CD14-positive monocyte (primary cell): Measurements from ENCODE around the gene MAP3K13. TPM values are rescaled to one million over a fixed set of nuclear protein-coding genes. Genes with fewer than 3 reads are reported as not detected.

Experiments used
- DNase-seq, 3 donors: peaks; one replicate each; pipeline ENCODE4 v3.0.0-alpha.2; 2011 to 2022
- H2AFZ ChIP-seq: 2 replicates; pipeline ENCODE4 v1.6.0; 2012; ENCODE audit warnings: mild to moderate bottlenecking, low read depth, low read length, inconsistent platforms; ENCODE audit not compliant: insufficient read depth, poor library complexity, severe bottlenecking
- H3K27ac ChIP-seq, 2 donors: 1 replicate in 1 of 2; 2 replicates in 1 of 2; pipeline ENCODE4 v1.5.1; 2012 to 2013; ENCODE audit warnings: low read length in 2 of 2, control low read depth in 1 of 2, inconsistent platforms in 1 of 2, low read depth in 1 of 2, mild to moderate bottlenecking in 1 of 2
- H3K27me3 ChIP-seq, 2 donors: one replicate each; pipeline versions ENCODE4 v1.6.0 to v1.6.1; 2011 to 2013; ENCODE audit warnings: low read length in 2 of 2; ENCODE audit not compliant: control insufficient read depth in 2 of 2, insufficient read depth in 2 of 2
- H3K36me3 ChIP-seq, 2 donors: replicated peaks in 1 of 2; 1 replicate in 1 of 2; 2 replicates in 1 of 2; pipeline versions ENCODE4 v1.5.1 to v1.6.1; 2012 to 2013; ENCODE audit warnings: low read length in 2 of 2, control low read depth in 1 of 2, inconsistent platforms in 1 of 2, mild to moderate bottlenecking in 1 of 2; ENCODE audit not compliant: insufficient read depth in 2 of 2, control insufficient read depth in 1 of 2
- H3K4me1 ChIP-seq, 2 donors: 1 replicate in 1 of 2; 2 replicates in 1 of 2; pipeline versions ENCODE4 v1.5.1 to v1.6.1; 2012 to 2013; ENCODE audit warnings: low read length in 2 of 2, control low read depth in 1 of 2, inconsistent platforms in 1 of 2, mild to moderate bottlenecking in 1 of 2, moderate library complexity in 1 of 2; ENCODE audit not compliant: insufficient read depth in 2 of 2, control insufficient read depth in 1 of 2
- H3K4me2 ChIP-seq: replicated peaks from 2 replicates; pipeline ENCODE3; 2012; ENCODE audit warnings: low read length, moderate library complexity, mild to moderate bottlenecking; ENCODE audit not compliant: poor library complexity, severe bottlenecking; ENCODE audit errors: extremely low read depth
- H3K4me3 ChIP-seq, 3 experiments: fragments of 200-600 bp in 1 of 3; sonication (generic) in 1 of 3; replicated peaks in 1 of 3; 1 replicate in 2 of 3; 2 replicates in 1 of 3; pipeline ENCODE4 v1.5.1; 2011 to 2013; ENCODE audit warnings: low read length in 3 of 3, mild to moderate bottlenecking in 3 of 3, control low read depth in 2 of 3, low read depth in 2 of 3, inconsistent platforms in 1 of 3, moderate library complexity in 1 of 3
- H3K79me2 ChIP-seq: 2 replicates; pipeline ENCODE4 v1.6.0; 2012; ENCODE audit warnings: mild to moderate bottlenecking, control low read depth, inconsistent platforms, low read length, moderate library complexity; ENCODE audit not compliant: insufficient read depth
- H3K9ac ChIP-seq: 2 replicates; pipeline ENCODE4 v1.6.0; 2017; ENCODE audit warnings: low read length, mild to moderate bottlenecking; ENCODE audit not compliant: insufficient read depth, poor library complexity, severe bottlenecking
- H3K9me3 ChIP-seq, 2 donors: replicated peaks in 1 of 2; 1 replicate in 1 of 2; 2 replicates in 1 of 2; pipeline versions ENCODE4 v1.5.1 to v1.6.1; 2012 to 2013; ENCODE audit warnings: low read length in 2 of 2, control low read depth in 1 of 2; ENCODE audit not compliant: control insufficient read depth in 1 of 2, insufficient read depth in 1 of 2
- H4K20me1 ChIP-seq: 2 replicates; pipeline ENCODE4 v1.6.0; 2012; ENCODE audit warnings: mild to moderate bottlenecking, low read length, control low read depth, moderate library complexity; ENCODE audit not compliant: insufficient read depth
- H3K27ac Mint-ChIP-seq, 7 donors: one replicate each; pipeline ENCODE4 v1.8.0; 2020; ENCODE audit warnings: mild to moderate bottlenecking in 7 of 7, mixed read lengths in 7 of 7, moderate library complexity in 6 of 7, inconsistent platforms in 2 of 7
- H3K27me3 Mint-ChIP-seq, 3 donors: one replicate each; pipeline ENCODE4 v1.8.0; 2021 to 2022; ENCODE audit warnings: low read depth in 3 of 3, mild to moderate bottlenecking in 3 of 3, mixed read lengths in 3 of 3, moderate library complexity in 3 of 3, inconsistent platforms in 1 of 3
- H3K36me3 Mint-ChIP-seq, 2 donors: one replicate each; pipeline ENCODE4 v1.8.0; 2020; ENCODE audit warnings: mixed read lengths in 2 of 2, inconsistent platforms in 1 of 2, mild to moderate bottlenecking in 1 of 2
- H3K4me1 Mint-ChIP-seq: one replicate; pipeline ENCODE4 v1.8.0; 2020; ENCODE audit warnings: mild to moderate bottlenecking, mixed read lengths
- H3K4me3 Mint-ChIP-seq, 2 donors: one replicate each; pipeline ENCODE4 v1.8.0; 2020; ENCODE audit warnings: mild to moderate bottlenecking in 2 of 2, mixed read lengths in 2 of 2, moderate library complexity in 1 of 2
- H3K9me3 Mint-ChIP-seq, 7 donors: one replicate each; pipeline ENCODE4 v1.8.0; 2020 to 2022; ENCODE audit warnings: mixed read lengths in 7 of 7, mild to moderate bottlenecking in 6 of 7, moderate library complexity in 6 of 7, inconsistent platforms in 2 of 7
- WGBS: methylation state at CpG from one replicate; pipeline ENCODE4 v1.1.5; 2013; ENCODE audit warnings: missing lambda C conversion rate; ENCODE audit not compliant: insufficient coverage; 5-methylcytosine and 5-hydroxymethylcytosine counted together
- intact Hi-C, 2 donors: fragments of 100-400 bp; cut with micrococcal nuclease; formaldehyde crosslinking; loops; one replicate each; pipeline versions ENCODE4 v1.15.0 to v1.15.1; 2023
- polyA plus RNA-seq, 3 donors: library from polyadenylated mRNA; depleted of rRNA in 1 of 3; unstranded in 2 of 3; stranded (reverse) in 1 of 3; fragments of 300-500 nt in 2 of 3; fragments of >200 nt in 1 of 3; fragmentation: Illumina TruSeq in 2 of 3; gene quantifications; 1 replicate in 2 of 3; 2 replicates in 1 of 3; pipeline ENCODE4 v1.2.3, GENCODE V29; 2012 to 2021
- TF ChIP-seq, protein P1 (sequence below): fragments of 200-600 bp; IDR thresholded peaks from one replicate; pipeline ENCODE4 v1.8.0; 2022; ENCODE audit warnings: antibody characterized with exemption, mild to moderate bottlenecking

The MAP3K13 gene
- polyA plus RNA-seq, 3 donors, result 5.0 to 34.2 (median 30.9) TPM

- Mint-ChIP-seq H3K27ac (peak overlapping the region in 1 of 7 donors; percentile 37), H3K27me3 (peaks cover 3 to 19% (median 5%) of the 10 kb centered on the region in 3 donors), H3K4me3 (no peak overlapping the region), H3K36me3 (no peaks in the 10 kb centered on the region), H3K9me3 (peaks cover 0 to 2% (median 0%) of the 10 kb centered on the region in 7 donors), H3K4me1 (peaks cover 1% of the 10 kb centered on the region)
- H3K4me1 ChIP-seq, result no peaks in the 10 kb centered on the region
- H2AFZ ChIP-seq, result no peak overlapping the region
- H3K4me2 ChIP-seq, result no peak overlapping the region
- 44% methylated on average over 6 of the region's 13 CpGs for WGBS
- intact Hi-C loops, result no loop called here
- TF ChIP-seq, protein P1, sequence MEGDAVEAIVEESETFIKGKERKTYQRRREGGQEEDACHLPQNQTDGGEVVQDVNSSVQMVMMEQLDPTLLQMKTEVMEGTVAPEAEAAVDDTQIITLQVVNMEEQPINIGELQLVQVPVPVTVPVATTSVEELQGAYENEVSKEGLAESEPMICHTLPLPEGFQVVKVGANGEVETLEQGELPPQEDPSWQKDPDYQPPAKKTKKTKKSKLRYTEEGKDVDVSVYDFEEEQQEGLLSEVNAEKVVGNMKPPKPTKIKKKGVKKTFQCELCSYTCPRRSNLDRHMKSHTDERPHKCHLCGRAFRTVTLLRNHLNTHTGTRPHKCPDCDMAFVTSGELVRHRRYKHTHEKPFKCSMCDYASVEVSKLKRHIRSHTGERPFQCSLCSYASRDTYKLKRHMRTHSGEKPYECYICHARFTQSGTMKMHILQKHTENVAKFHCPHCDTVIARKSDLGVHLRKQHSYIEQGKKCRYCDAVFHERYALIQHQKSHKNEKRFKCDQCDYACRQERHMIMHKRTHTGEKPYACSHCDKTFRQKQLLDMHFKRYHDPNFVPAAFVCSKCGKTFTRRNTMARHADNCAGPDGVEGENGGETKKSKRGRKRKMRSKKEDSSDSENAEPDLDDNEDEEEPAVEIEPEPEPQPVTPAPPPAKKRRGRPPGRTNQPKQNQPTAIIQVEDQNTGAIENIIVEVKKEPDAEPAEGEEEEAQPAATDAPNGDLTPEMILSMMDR, result peak; percentile 78
- H3K9ac ChIP-seq, result no peak overlapping the region
- H3K4me3 ChIP-seq, result no peak overlapping the region
- H3K27ac ChIP-seq, result no peak overlapping the region
- no peaks in the 10 kb centered on the region for H3K79me2 ChIP-seq
- H3K36me3 ChIP-seq, result no peaks in the 10 kb centered on the region
- no peaks in the 10 kb centered on the region for H3K9me3 ChIP-seq
- H4K20me1 ChIP-seq, result no peaks in the 10 kb centered on the region
- DNase-seq, result peak; percentile 60 to 76 (median 76)
- no peaks in the 10 kb centered on the region for H3K27me3 ChIP-seq
Measured at GRCh38 chr3:185353823-185354614, 8.9 kb upstream of the MAP3K13 start.

DNA sequence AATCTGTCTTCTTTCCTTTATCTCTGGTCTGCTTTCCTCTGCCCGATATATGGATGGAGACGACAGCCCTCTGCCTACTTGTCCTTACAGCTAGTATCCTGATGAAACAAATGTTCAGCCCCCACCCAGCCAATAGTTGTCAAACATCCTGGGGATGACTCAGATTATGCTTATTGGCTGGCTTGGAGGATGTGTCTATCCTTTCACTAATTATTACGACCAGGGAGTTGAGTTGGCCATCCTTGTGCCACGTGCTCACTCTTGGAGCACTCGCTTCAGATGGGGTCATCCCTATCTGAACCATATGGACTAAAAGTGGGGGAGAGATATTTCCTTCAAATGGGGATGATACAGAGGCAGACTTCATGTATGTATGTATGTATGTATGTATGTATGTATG lies 6.4 kb upstream of the MAP3K13 start:
- Histone ChIP-seq H3K27ac (no peak overlapping the region), H3K4me3 (no peak overlapping the region), H3K79me2 (no peaks in the 10 kb centered on the region), H3K4me1 (no peaks in the 10 kb centered on the region), H3K4me2 (no peak overlapping the region), H3K9ac (no peak overlapping the region), H3K36me3 (no peaks in the 10 kb centered on the region), H3K27me3 (no peaks in the 10 kb centered on the region), H4K20me1 (no peaks in the 10 kb centered on the region), H2AFZ (no peak overlapping the region), H3K9me3 (no peaks in the 10 kb centered on the region)
- Mint-ChIP-seq H3K4me1 (peaks cover 1% of the 10 kb centered on the region), H3K27me3 (peaks cover 5 to 20% (median 6%) of the 10 kb centered on the region in 3 donors), H3K4me3 (no peak overlapping the region), H3K36me3 (no peaks in the 10 kb centered on the region), H3K27ac (no peak overlapping the region), H3K9me3 (peaks cover 0 to 2% (median 0%) of the 10 kb centered on the region in 7 donors)
- intact Hi-C loops, result no loop called here
- TF ChIP-seq, protein P1, result no peak
- DNase-seq, result no peak
- whole genome bisulfite sequencing, result no CpG with 5 or more reads among the region's 5 CpGs
